Activated CD8-positive, alpha-beta memory T cell treated with anti-CD3 and anti-CD28 coated beads, Interleukin-2, amount 50 U/mL, for 1 hour (primary cell): Measurements from ENCODE around the gene IDI2.

Source experiments
- DNase-seq: peaks from one replicate; pipeline ENCODE4 v3.0.0-alpha.2; 2020; ENCODE audit errors: extremely low read depth

The IDI2 gene

DNA sequence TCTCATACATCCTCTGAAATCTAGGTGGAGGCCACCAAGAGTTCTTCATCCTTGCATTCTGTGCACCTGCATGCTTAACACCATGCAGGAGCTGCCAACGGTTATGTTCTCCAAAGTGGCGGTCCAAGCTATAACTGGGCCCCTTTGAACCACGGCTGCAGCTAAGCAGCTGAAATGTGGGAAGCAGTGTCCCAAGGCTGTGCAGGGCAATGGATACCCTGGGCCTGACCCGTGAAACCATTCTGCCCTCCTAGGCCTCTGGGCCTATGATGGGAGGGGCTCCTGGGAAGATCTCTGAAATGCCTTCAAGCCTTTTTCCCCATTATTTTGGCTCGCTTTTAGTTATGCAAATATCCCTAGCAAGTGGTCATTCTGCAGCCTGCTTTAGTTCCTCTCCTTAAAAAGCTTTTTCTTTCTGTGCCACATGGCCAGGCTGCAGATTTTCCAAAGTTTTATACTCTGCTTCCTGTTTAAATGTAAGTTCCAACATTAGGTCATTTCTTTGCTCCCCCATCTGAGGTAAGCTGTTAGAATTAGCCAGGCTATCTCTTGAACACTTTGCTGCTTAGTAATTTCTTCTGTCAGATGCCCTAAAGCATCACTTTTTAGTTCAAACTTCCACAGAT is 45.1 kb downstream of the IDI2 start:
- no peak for DNase-seq

DNA sequence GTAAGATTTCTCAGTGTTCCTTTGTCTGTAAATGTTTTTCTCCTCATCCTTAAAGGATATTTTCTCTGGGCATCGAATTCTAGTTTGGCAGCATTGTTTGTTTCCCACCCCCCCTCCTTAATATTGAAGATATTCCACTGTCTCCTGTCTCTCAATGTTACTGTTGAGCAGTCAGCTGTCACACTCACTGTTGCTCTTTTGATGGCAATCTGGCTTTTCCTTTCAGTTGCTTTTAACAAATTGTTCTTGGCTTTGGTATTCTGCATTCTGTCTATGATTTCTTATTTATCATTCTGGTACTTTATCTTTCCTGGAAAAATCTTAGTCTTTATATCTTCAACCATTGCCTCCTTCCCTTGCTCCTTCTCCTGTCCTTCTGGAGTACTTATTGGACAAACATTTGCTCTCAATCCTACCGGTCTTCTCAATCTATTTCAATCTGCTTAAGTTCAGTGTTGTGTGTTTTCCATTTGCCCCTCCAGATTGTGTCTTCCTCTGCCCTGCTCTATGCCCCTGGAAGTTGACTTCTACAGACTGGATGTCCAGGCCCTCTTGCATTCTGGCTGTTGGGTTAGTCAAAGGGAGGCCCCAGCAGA is 46.7 kb downstream of the IDI2 start:
- no peak for DNase-seq

- DNase-seq = no peak
Measured at GRCh38 chr10:976316-976715, 49.3 kb downstream of the IDI2 start.

- no peak for DNase-seq
Measured at GRCh38 chr10:974785-975074, 50.9 kb downstream of the IDI2 start.

GRCh38 chr10:974038-974784 is 51.4 kb downstream of the IDI2 start:
- DNase-seq = no peak

- no peak for DNase-seq
Measured at GRCh38 chr10:972763-973162, 52.9 kb downstream of the IDI2 start.

GRCh38 chr10:971613-972012 is 54.0 kb downstream of the IDI2 start:
- no peak for DNase-seq

GRCh38 chr10:971150-971542 is 54.5 kb downstream of the IDI2 start:
- DNase-seq = no peak

DNA sequence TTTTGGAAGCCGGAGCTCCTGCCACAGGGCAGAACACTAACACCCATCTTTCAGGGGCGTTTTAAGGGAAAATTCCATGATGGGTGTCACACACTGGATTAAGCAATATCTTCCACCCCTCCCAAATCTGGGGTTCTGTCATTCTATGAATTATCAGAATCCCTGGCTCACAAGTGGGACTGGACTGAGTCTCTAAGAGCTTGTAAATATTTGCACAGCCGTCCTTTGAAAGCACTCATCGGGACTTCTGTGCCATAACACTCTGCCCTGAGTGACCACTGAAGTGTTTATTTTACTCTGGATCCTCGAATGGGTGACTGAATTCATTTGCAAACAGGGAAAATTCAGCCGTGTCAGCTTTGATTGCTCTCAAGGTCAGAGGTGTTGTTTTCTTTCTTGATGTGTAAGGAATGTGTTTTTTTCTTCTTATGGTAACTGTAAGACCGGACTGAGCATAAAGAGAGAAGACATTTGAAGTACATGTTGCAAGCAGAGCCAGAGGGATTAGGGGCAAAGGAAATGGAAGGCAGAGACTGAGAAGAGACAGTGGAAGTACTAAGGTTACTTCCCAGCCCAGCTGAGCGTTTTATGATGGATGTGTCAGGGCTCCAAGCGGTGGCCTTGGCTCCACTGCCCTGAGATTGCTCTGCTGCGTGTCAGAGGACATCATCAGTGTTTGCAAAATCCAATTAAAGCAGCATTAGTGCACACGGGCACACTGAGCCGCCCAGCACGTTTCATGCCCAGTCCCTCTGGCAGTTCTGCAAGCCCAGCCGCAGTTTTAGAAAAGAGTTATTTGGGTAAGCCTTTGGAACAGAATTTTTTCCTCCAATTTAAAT is 55.1 kb downstream of the IDI2 start:
- DNase-seq = no peak

DNA sequence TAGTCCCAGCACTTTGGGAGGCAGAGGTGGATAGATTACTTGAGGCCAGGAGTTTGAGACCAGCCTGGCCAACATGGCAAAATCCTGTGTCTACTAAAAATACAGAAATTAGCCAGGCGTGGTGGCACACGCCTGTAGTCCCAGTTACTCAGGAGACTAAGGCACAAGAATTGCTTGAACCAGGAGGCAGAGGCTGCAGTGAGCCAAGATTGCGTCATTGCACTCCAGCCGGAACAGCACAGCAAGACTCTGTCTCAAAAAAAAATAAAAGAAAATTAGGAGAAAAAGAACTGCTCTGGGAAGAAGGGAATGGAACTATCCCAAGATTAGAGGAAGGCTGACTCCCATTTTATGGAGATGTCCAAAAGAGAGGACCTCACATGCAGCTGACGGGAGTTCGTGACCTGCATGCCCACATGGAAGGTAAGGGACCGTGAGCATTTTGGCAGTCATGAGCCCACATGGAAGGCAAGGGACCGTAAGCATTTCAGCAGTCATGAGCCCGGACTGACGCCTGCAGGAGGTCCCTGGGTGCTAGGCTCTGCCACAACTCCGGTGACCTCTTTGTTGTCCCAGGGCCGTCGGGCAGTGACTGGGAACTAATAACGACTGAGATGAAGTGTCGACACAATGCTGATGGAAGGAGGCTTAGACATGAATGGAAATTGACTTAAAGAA is 56.0 kb downstream of the IDI2 start:
- no peak for DNase-seq
